GM21786 (cell line): Measurements from ENCODE around the gene TXLNB.
"Not testable (repeated sequence)": the region's sequence is repeated elsewhere in the genome, so short reads cannot be mapped to it uniquely, and the experiment has no call there.

Experiments
- ATAC-seq: cut with Tn5 transposase; IDR thresholded peaks from one replicate; pipeline ENCODE4 v1.9.1; 2021; ENCODE audit not compliant: unreplicated experiment

Gene TXLNB

DNA sequence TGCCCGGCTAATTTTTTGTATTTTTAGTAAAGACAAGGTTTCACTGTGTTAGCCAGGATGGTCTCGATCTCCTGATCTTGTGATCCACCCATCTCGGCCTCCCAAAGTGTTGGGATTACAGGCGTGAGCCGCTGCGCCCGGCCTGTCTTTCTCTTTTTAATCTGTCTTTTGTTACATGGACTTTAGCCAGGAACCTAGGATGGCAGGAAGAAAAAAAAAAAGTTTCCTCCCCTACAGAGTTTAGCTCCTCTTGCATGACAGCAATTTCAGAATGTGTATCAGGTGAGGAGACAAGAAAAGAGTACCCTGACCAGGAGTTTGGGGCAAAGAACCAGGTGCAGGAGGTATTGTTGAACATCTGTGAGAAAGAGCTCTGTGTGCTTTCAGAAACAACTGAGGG lies 21.4 kb upstream of the TXLNB start:
- no peak for ATAC-seq

DNA sequence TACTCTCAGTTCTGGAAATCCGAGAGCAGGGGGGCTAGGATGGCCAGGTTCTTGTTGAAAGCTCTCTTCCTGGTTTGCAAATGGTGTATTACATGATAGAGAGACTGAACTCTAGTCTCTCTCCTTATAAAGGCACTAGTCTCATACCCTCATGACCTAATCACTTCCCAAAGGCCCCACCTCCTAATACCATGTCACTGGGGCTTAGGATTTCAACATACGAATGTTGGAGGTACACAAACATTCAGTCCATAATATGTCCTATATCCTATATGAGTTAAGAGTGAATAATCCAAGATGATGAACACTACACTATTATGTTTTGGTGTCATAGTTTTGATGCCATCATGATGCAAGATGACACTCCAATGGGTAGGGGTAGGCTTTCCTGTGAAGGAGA lies 20.0 kb upstream of the TXLNB start:
- ATAC-seq, result no peak

DNA sequence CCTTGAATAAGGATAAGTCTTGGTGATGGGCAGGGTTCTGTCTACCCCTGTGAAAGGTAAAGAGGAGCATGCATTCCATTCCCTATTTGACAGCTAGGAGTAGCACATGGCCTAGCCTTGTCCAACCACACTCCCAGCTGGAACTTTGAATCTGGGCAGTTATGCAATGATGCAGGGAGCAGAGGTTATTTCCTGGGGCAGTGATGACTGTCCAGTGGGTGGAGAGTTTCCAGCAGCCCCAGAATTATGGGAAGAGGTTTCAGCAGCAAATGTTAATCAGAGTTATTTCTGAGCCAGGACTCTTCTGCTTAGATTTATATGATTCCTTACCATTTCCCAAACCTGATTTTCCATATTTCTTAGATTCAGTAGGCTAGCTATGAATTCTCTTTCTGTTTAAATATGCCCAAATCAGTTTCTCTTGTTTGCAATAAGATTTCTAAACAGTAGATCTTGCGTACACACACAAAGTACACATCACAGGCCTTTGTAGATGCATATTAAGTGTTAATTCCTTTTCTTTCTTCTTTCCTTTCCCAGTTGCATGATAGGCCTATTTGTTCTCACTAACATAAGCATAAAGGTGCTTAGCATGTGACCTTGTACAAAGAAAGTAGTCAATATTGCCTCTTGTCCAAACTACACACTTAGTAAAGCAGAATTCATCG lies 17.3 kb upstream of the TXLNB start:
- ATAC-seq, result no peak

DNA sequence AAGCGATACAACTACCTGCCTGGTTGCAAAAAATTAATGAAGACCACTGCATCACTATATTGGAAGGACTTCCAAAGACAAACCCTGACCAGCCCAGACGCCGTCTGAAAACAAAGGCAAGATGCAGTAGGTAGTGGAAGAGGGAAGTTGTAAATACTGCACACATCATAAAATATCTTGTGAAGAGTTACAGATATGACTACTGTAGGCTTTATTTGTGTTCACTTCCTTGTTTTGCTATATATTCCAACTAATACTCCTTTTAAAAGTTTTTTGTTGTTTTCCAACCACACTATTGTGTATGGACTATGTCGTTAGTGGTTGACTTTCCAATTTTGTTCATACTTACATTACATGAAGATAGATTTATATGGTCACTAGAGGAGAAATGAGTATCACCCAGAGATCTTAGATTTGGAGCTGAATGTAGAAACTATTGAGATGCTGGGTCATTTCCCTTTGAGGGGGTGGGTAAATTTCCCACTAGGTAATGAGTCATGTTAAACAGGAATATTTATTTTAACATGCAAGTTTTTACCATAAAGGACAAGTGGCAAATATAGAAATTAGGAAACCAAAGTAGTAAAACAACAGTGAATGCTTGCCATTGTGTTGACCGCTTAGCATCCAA lies 16.6 kb upstream of the TXLNB start:
- peak; percentile 73 for ATAC-seq

DNA sequence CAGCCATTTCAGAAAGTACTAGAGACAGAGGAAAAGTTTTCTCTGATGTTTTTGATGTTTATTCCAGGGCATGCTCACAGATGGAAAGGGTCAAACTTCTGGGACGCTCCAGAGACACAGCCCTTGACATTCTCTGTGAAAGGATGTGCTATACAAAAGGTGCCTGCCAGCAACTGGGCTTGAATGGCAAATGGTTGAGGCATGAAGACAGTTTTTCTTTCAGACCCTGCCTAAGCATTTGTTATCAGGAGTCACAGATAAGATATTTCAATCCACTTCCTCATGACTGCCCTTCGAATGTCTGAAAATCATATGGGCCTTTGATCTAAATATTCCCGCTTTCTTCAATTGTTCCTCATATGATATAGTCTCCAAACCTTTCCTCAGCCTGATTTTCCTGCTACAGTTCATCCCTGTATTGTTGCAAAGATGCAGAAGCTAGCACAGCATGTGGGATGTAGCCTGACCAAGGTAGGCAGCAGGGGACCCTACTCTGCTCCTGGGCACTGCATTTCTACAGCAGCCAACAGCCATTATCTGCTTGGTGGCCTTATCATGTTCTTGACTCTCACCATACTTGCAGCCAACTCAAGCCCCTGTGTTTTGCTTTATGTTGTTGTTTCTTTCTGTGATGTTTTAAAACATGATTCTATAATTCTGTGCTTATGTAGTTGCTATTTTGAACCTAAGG lies 14.6 kb upstream of the TXLNB start:
- ATAC-seq, result no peak

DNA sequence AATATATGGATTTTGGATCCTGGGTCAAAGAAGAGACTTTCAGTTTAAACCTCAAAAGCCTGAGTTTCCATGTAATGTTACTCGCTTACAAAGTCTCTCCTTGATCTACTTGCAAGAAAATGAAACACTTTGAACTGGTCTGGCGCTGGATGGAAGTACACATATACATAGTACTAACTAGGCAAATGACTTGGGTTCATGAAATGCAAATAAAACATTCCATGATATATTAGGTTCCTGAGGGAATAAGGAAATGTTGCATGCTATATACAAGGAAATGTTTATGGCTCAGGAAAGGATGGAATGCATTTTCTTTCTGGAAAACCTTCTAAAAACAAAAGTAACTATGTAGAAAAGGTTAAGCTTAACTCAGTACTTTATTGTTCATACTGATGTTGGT lies 11.4 kb upstream of the TXLNB start:
- no peak for ATAC-seq

DNA sequence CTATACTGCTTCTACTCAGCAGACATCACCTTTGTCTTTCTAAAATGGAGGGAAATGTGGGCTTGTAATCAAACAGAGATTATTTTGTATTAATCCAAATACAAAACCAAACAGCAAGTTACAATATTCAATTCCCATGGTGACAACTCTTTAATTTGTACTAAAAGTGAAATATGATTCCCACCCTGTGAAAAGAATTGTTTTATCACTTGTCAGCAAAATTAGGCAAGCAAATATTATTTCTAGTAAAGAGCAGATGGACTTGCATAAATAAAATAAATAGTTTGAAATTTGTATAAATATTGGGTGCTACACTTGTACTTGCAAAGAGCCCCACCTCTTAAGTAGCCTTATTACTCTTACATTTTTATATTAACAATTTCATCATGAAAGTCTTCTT lies 6.1 kb upstream of the TXLNB start:
- ATAC-seq, result no peak

DNA sequence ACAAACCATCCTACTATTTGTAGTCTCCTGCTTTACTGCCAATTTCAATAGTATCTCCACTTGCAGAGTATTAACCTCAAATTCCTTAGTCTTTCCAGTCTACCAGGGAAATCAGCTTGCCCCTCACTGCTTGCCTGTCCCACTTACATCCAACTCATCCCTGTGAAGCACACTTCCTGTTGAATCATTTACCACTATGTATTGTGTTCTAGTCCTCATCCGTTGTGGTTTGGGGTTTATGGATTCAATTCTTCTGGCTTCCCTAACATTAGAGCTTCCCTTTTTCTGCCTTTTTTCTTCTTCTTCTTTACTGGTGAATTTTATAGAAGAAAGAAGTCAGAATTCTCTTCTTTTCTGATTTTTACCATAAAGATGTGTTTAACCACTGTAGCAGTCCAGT lies 5.1 kb upstream of the TXLNB start:
- no peak for ATAC-seq

DNA sequence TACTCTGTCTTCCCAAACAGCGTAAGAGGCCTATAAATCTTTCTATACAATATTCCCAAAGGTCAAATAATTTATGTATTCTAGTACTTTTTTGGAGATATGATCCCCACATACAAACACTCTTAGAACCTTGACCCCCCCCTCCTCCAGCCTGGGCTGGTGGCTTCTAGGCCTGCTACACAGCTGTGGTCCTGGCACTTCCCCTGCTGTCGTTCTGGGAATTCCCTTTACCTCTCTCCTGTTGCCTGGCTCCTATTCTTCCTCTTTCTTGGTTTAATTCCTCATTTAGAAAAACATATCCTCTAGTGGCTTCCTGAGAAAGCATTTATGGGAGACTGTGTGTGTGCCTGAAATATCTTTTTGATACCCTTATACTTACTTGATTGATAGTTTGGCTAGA lies 4.1 kb upstream of the TXLNB start:
- no peak for ATAC-seq

DNA sequence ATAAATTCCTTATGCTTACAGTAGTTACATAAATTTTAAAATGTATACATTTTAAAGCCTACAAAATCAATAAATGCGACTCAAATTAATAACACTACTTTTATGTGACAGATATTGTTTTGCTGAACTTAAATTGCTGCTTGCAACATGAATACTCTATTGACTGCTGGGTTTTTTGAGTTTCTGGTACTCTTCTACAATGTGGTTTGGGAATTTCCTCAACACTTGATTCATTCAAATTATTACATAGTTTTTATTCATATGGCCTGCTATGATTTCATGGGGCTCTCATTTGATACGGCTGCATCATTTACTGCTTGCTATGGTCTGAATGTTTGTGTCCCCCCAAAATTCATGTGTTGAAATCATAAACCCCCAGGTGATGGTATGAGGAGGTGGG lies 2.3 kb upstream of the TXLNB start:
- ATAC-seq, result no peak

DNA sequence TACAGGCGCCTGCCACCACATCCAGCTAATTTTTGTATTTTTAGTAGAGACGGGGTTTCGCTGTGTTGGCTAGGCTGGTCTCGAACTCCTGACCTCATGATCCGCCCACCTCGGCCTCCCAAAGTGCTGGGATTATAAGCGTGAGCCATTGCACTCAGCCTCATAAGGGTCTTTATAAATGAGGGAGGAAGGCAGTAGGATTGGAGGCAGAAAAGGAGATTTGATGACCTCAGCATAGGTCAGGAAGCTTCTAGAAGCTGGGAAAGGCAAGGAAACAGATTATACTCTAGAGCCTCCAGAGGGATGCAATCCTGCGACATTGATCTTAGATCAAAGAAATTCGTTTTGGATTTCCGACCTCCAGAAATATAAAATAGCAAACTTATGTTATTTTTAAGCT lies 1.4 kb upstream of the TXLNB start:
- not testable (repeated sequence) for ATAC-seq

DNA sequence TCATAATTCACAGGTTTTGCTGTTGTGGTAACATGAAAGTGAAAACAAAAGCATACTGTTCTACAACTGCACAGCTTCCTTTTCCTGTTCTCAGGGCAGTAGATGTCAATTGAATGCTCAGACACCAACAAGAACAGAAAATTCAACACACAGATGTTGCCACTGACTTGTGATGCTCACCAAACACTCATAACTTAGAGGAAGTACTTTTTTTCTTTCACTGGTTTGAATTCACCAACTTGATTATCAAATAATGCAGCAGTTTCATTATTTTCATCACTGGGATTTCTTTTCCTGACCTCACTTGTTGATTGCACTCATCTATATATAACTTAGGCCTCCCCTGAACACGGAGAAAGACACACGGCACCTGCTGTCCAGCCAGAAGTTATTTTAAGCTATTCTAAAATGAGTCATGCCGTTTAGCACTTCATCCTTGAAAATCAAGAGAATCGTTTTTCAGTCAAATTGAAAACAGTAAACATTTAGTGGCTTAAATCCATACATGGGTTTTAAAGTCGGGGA lies 949 bp downstream of the TXLNB start:
- peak; percentile 80 for ATAC-seq

DNA sequence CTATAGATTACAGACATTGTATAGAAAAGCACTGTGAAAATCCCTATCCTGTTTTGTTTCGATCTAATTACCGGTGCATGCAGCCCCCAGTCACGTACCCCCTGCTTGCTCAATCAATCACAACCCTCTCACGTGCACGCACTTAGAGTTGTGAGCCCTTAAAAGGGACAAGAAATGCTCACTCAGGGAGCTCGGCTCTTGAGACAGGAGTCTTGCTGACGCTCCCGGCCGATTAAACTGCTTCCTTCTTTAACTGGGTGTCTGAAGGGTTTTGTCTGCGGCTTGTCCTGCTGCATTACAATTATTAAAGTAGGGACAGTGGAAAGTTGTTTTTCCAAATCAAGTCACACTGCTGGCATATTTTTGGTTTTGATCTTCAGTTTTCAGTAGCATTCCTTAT lies 2.6 kb downstream of the TXLNB start:
- no peak for ATAC-seq

DNA sequence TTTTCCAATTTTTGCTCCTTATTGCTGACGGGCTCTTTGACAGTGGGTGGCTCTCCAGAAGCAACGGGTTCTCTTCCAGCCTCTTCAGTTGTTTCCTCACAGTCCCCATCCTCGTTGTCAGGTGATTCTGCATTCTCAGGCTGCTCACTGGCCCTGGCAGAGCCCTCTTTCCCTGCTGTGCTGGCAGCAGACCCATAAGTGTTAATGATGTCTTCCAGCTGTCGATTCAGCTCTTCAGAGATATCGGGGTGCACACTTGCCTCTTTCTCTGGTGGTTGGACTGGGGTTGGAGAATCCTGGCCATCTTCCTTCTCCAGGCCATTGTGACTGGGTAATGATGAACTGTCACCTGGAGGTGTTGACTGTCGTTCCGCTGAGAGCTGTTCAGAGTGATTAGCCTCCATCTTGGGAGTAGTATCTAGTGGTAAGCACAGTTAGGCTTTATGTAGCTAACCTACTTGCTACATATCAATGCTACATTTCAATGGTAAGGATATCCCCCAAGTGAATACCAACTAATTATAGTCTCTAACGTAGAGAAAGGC lies 3.2 kb downstream of the TXLNB start:
- no peak for ATAC-seq

DNA sequence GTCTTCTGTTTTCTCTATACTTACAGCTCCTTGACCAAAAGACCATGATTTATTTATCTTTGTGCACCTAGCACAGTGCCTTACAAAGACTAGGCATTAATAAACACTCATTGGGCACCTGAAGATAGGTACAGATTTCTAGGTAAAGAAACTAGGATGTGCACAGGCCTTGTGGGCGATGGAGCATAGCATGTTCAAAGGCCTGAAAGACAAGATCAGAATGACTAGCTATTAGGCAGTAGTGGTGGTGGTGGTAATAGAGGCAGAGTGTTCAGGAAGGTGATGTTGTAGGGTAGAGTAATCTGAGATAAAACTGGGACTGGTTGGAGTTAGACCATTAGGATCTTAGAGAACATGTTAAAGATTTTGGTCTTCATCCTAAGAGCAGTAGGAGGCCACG lies 3.9 kb downstream of the TXLNB start:
- ATAC-seq, result no peak

DNA sequence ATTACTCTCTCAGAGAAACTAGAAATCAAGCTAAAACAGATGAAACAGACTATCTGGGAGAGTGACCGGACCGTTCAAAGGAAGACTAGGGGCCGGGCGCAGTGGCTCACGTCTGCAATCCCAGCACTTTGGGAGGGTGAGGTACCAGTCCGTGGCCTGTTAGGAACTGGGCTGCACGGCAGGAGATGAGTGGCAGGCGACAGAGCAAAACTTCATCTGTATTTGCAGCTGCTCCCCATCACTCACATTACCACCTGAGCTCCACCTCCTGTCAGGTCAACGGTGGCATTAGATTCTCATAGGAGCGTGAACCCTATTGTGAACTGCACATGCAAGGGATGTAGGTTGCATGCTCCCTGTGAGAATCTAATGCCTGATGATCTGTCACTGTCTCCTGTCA lies 5.4 kb downstream of the TXLNB start:
- not testable (repeated sequence) for ATAC-seq

DNA sequence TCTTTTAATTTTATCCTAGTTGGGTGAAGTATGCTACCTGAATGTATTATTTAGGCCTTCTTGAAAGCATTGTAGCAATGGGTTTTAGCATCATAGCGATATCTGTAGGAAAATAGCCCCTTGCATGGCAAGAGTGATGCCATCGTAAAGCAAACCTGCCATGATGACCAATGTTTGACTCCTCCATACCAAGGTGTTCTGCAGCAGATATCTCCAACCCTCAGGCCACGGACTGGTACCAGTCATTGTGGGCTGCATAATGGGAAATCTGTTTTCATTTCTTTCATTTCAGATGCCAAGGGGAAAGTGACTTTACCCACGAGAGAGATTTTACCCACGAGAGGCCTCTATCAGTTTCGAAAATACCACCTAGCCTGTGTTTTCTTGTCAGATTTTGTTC lies 6.2 kb downstream of the TXLNB start:
- ATAC-seq, result no peak

DNA sequence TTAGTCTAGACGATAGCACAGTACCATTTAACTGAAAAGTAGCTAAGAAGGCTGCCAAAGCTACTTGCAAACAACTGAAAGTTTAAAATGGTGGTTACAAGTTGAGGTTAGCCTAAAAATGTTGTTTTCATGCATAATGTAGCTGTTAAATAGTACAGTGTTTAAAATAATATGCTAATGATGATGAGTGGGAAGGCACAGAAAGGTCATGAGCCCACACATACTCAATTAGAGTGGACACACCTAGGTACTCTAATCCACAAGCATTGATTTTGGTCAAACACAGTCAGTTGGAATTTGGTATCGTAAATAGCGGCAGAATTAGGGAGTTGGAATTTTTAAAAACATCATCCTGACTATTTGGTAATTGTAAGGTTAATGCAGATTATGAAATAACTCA lies 7.0 kb downstream of the TXLNB start:
- no peak for ATAC-seq

DNA sequence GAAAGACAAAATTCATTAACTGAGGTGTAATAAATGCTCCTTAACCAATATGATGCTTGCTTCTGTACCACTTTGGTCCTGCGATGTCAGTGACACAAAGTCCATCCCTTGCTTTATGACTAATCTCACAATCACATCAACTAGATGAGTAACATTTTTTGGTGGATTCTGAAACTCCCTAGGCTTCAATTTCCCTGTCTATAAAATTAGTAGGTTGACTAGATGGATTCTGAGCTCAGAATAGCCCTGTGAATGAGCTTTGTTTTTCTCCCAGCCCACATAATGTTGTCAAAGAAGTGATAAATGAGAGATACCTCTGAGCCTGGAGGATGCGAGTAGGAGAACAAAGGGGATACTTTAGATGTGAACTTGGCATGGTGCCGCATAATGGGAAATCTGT lies 9.1 kb downstream of the TXLNB start:
- ATAC-seq, result no peak

DNA sequence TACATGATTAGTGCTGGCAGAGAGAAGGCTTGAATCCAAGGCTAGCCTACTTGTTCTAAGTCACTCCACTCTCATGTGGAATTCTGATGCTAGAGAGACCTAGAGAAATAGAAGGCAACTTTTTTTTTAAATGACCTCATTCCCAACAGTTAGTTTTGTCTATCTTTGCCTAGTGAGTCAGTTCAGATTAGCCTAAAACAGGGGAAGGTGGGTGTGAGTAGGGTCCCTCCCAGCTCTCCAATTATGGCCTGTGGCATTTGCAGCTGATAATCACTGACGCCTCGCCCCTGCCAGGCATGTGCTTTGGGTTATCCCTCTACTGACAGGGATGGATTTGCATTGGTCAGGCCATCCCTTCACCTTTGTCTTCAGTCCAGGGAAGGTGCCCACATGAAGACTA lies 13.6 kb downstream of the TXLNB start:
- ATAC-seq, result no peak

DNA sequence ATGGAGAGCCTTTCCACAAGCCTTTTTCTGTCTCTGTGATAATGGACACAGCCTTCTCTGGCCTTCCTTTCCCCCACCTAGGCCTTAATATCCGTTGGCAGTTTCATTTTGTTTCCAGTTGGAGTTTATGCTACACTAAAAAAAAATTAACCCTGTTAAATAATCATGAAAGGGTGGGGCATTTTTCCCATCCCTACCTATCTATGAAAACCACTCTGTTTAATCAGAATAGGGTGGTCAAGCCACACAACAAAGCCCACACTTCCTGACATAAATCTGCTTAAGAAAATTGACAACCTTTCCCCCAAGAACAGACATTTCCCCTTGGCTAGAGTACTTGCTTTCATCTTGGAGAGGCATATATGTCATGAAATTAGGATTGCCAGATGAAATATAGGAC lies 14.2 kb downstream of the TXLNB start:
- ATAC-seq, result no peak

DNA sequence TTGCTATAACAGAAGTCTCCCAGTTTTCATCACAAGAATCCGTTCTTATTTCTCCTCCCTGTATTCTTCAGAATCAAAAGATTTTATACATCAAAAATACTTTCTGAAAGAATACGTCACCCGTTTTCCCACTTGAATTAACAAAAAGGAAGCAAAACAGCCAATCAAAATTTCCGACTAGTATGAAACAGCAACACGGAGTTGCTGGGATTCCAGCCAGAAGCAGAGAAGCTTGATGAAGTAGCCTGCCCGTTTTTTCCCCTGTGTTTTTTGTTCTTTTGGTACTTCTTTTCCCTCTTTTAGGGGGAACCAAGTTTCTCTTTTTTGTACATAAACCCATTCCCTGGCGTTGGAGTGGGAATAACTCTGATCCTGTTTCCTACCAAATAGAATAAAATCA lies 14.6 kb downstream of the TXLNB start:
- no peak for ATAC-seq
